ENCODE data around the gene ARHGEF16. TPM values are rescaled to one million over a fixed set of nuclear protein-coding genes. Genes with fewer than 3 reads are reported as not detected.

ARHGEF16 gene
- total RNA-seq, 2 donors from 2014 or later: 0.10 TPM; not detected in 1

DNA sequence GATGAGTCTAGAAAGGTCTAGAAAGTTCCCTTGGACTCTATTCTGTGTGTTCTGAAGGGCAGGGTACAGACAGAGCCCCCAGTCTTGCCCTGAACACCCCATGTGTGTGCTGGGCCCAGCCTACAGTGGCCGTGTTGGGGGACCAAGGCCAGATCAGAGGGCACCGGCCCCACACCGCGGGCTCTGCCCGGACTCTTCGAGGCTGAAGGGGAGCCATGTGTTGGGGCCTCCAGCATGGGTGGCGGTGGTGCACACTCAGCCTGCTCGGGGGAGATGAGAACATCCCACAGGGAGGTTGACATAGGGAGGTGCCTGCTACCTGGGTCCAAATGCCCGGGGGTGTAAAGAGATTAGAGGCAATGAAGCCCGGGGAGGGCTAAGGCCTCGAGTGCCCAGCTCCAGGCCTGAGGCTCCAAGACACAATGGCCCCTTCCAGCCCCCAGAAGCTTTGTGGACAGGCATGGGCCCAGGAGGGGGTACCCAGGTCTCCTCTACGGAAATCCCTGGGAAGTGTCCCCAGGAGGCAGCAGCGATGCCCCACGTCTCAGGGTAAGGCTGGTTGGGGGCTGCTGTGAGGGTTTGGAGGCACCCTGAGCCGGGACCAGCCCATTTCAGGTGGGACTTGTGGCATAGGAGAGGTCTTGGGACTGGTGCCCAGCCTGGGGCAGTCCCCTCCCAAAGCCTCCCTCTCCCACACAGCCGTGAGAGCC, 12.1 kb downstream of the ARHGEF16 start:
- H3K4me3 Mint-ChIP-seq: no peak overlapping the region
- DNase-seq: no peak

DNA sequence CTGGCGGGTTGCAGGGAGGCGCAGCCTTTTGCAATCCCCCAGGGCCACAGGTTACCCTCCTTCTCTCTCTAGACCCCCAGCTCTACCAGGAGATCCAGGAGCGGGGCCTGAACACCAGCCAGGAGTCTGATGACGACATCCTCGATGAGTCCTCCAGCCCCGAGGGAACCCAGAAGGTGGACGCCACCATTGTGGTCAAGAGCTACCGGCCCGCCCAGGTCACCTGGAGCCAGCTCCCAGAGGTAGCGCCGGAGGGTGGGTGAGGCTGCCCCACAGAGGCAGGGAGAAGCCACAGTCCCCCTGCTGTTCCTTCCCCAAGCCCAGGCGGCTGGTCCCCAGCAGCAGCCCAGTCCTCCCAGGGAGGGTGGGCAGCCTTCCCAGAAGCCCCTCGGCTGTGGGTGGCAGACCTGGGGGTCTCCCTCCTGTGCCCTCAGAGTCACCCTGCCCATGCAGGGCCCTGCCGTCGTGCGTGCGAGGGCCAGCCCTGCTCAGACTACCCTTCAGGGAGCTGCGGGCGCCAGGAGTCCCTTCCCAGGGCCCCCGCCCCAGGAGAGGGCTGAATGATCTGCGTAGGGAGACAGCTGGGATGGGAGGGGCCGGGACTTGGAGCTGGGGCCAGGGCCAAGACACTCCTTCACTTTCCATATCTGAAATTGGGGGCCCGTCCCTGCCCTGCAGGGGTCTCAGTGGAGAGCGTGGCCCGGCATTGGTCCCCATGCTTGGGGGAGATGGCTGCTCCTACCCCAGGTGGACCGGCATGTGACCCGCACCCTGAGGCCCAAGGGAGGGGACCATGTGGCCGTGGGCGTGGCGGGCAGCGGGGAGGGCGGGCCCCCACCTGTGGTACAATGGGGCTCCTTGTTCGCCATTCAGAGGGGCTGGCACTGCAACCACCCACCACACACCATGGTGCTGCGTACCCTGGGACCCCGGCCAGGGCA, 12.9 kb downstream of the ARHGEF16 start:
- peaks cover 8% of the 10 kb centered on the region for H3K4me1 Mint-ChIP-seq
- H3K4me3 Mint-ChIP-seq: no peak overlapping the region
- ATAC-seq (no peak), DNase-seq (peak in 1 of 3 donors; percentile 8)
- H3K27ac Mint-ChIP-seq: no peak overlapping the region
- H3K27me3 Mint-ChIP-seq: peaks cover 5% of the 10 kb centered on the region
- peaks cover 2% of the 10 kb centered on the region for H3K36me3 Mint-ChIP-seq (ENCODE audit: low read depth)
- H3K9me3 ChIP-seq (ENCODE audit: control insufficient read depth, low read length, poor library complexity, severe bottlenecking): no peaks in the 10 kb centered on the region

More for the DNA sequence above, 12.1 kb downstream of the ARHGEF16 start:
- no peaks in the 10 kb centered on the region for H3K9me3 ChIP-seq (ENCODE audit: control insufficient read depth, low read length, poor library complexity, severe bottlenecking)
- Mint-ChIP-seq H3K27ac (no peak overlapping the region), H3K27me3 (peaks cover 5% of the 10 kb centered on the region), H3K36me3 (ENCODE audit: low read depth) (peaks cover 2% of the 10 kb centered on the region), H3K4me1 (peaks cover 10% of the 10 kb centered on the region)
- ATAC-seq: no peak

- peak in 1 of 3 donors; percentile 7 for DNase-seq
- ATAC-seq: no peak
- Mint-ChIP-seq H3K4me1 (peaks cover 8% of the 10 kb centered on the region), H3K4me3 (no peak overlapping the region), H3K27me3 (peaks cover 5% of the 10 kb centered on the region), H3K27ac (no peak overlapping the region), H3K36me3 (ENCODE audit: low read depth) (peaks cover 2% of the 10 kb centered on the region)
- H3K9me3 ChIP-seq (ENCODE audit: control insufficient read depth, low read length, poor library complexity, severe bottlenecking): no peaks in the 10 kb centered on the region
These were observed 14.0 kb downstream of the ARHGEF16 start for GRCh38 chr1:3468236-3469103.

DNA sequence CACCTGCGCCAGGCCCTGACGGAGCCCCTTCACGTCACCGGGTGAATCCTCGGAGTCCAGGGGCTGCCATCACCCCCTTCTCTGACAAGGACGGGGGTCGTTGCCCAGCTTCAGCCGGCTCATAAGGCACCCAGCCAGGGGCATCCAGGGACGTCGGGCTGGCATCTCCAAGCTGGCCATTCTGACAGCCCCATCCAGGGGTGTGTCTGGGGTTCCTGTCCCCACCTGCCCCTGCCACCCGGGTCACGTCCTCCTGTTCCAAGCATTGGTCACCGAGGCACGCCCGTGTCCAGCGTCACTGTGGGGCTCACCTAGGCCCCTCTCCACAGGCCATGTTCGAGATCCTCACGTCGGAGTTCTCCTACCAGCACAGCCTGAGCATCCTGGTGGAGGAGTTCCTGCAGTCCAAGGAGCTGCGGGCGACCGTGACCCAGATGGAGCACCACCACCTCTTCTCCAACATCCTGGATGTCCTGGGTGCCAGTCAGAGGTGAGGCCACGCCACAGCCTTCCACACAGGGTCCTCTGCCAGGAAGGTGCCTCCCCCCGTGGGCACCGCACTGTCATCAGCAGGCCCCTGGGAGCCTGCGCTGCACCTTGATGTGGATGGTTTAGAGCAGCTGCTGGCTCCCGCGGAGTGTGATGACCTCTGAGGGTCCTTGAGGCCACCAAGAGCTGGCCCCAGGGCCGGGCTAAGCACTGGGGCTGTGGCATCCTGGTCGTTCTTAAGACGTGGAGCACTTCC, 14.8 kb downstream of the ARHGEF16 start:
- H3K4me1 Mint-ChIP-seq: peaks cover 9% of the 10 kb centered on the region
- ATAC-seq: no peak
- peak in 1 of 3 donors; percentile 9 for DNase-seq
- H3K27ac Mint-ChIP-seq: no peak overlapping the region
- H3K36me3 Mint-ChIP-seq (ENCODE audit: low read depth): peaks cover 2% of the 10 kb centered on the region
- H3K27me3 Mint-ChIP-seq: peaks cover 10% of the 10 kb centered on the region
- H3K9me3 ChIP-seq (ENCODE audit: control insufficient read depth, low read length, poor library complexity, severe bottlenecking): no peaks in the 10 kb centered on the region
- no peak overlapping the region for H3K4me3 Mint-ChIP-seq

- no peaks in the 10 kb centered on the region for H3K9me3 ChIP-seq (ENCODE audit: control insufficient read depth, low read length, poor library complexity, severe bottlenecking)
- Mint-ChIP-seq H3K27ac (no peak overlapping the region), H3K27me3 (peaks cover 10% of the 10 kb centered on the region), H3K36me3 (ENCODE audit: low read depth) (peaks cover 2% of the 10 kb centered on the region), H3K4me3 (no peak overlapping the region), H3K4me1 (peaks cover 9% of the 10 kb centered on the region)
- DNase-seq (peak in 1 of 3 donors; percentile 10), ATAC-seq (peak; percentile 14)
These were observed 15.6 kb downstream of the ARHGEF16 start for GRCh38 chr1:3469849-3470649.

GRCh38 chr1:3470650-3471355, 16.3 kb downstream of the ARHGEF16 start:
- DNase-seq (peak in 1 of 3 donors; percentile 9), ATAC-seq (no peak)
- H3K4me3 Mint-ChIP-seq: no peak overlapping the region

GRCh38 chr1:3471356-3472087, 17.1 kb downstream of the ARHGEF16 start:
- H3K4me3 Mint-ChIP-seq: no peak overlapping the region
- H3K27me3 Mint-ChIP-seq: peaks cover 5% of the 10 kb centered on the region
- H3K9me3 ChIP-seq (ENCODE audit: control insufficient read depth, low read length, poor library complexity, severe bottlenecking): no peaks in the 10 kb centered on the region
- peaks cover 6% of the 10 kb centered on the region for H3K4me1 Mint-ChIP-seq
- ATAC-seq (no peak), DNase-seq (no peak)
- no peak overlapping the region for H3K27ac Mint-ChIP-seq
- peaks cover 2% of the 10 kb centered on the region for H3K36me3 Mint-ChIP-seq (ENCODE audit: low read depth)

More at GRCh38 chr1:3470650-3471355, 16.3 kb downstream of the ARHGEF16 start:
- peaks cover 8% of the 10 kb centered on the region for H3K4me1 Mint-ChIP-seq
- peaks cover 8% of the 10 kb centered on the region for H3K27me3 Mint-ChIP-seq
- H3K36me3 Mint-ChIP-seq (ENCODE audit: low read depth): peaks cover 2% of the 10 kb centered on the region
- no peak overlapping the region for H3K27ac Mint-ChIP-seq
- H3K9me3 ChIP-seq (ENCODE audit: control insufficient read depth, low read length, poor library complexity, severe bottlenecking): no peaks in the 10 kb centered on the region

- Mint-ChIP-seq H3K27ac (no peak overlapping the region), H3K4me1 (peaks cover 6% of the 10 kb centered on the region), H3K27me3 (peaks cover 5% of the 10 kb centered on the region), H3K4me3 (no peak overlapping the region), H3K36me3 (ENCODE audit: low read depth) (peaks cover 2% of the 10 kb centered on the region)
- ATAC-seq (no peak), DNase-seq (no peak)
- H3K9me3 ChIP-seq (ENCODE audit: control insufficient read depth, low read length, poor library complexity, severe bottlenecking): no peaks in the 10 kb centered on the region
These were observed 17.8 kb downstream of the ARHGEF16 start for GRCh38 chr1:3472088-3472850.

GRCh38 chr1:3472906-3473305, 18.4 kb downstream of the ARHGEF16 start:
- Mint-ChIP-seq H3K36me3 (ENCODE audit: low read depth) (peaks cover 2% of the 10 kb centered on the region), H3K27ac (no peak overlapping the region), H3K4me1 (peaks cover 6% of the 10 kb centered on the region)

DNA sequence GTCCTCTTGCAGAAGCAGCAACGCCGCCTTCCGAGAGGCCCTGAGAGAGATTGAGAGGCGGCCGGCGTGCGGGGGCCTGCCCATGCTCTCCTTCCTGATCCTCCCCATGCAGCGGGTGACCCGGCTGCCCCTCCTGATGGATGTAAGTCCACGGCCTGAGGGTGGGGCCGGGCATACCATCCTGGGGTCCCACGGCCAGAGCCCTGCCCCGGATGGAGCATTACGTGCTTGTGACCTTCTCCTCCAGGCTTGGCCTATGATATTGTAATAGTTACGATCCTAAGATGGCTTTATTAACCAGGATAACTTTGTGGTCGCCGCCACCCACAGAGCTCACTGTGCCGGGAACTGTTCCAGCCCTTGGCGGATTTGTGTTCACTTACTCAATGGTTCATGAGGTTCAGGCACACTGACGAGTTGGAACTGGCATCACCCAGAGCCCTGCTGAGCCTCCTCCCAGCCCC, 18.9 kb downstream of the ARHGEF16 start:
- Mint-ChIP-seq H3K36me3 (ENCODE audit: low read depth) (peaks cover 2% of the 10 kb centered on the region), H3K27ac (no peak overlapping the region), H3K4me1 (peaks cover 6% of the 10 kb centered on the region), H3K27me3 (peaks cover 5% of the 10 kb centered on the region), H3K4me3 (no peak overlapping the region)
- ATAC-seq (no peak), DNase-seq (no peak)
- no peaks in the 10 kb centered on the region for H3K9me3 ChIP-seq (ENCODE audit: control insufficient read depth, low read length, poor library complexity, severe bottlenecking)

More at GRCh38 chr1:3472906-3473305, 18.4 kb downstream of the ARHGEF16 start:
- no peak overlapping the region for H3K4me3 Mint-ChIP-seq
- DNase-seq: no peak
- H3K9me3 ChIP-seq (ENCODE audit: control insufficient read depth, low read length, poor library complexity, severe bottlenecking): no peaks in the 10 kb centered on the region
- ATAC-seq: no peak
- peaks cover 5% of the 10 kb centered on the region for H3K27me3 Mint-ChIP-seq

All from T-helper 17 cell (primary cell).